Measurements from ENCODE around the gene SNX2. TPM values are rescaled to one million over a fixed set of nuclear protein-coding genes. Genes with fewer than 3 reads are reported as not detected.

The SNX2 gene
- total and polyA plus RNA-seq, 5 donors from 2014 or later = 65.3 to 124 (median 100) TPM

- H3K9me3 ChIP-seq (ENCODE audit: control insufficient read depth in 2 of 2, low read length in 2 of 2) = no peaks in the 10 kb centered on the region
- H3K27me3 ChIP-seq (ENCODE audit: control insufficient read depth, insufficient read depth, low read length) = no peaks in the 10 kb centered on the region
- H3K27me3 Mint-ChIP-seq = no peaks in the 10 kb centered on the region
- peak overlapping the region; percentile 4 for H3K4me3 ChIP-seq (ENCODE audit: low read depth, low read length)
- no peak overlapping the region for H3K27ac Mint-ChIP-seq
- no peak overlapping the region for H3K4me3 Mint-ChIP-seq
- no peak overlapping the region for H3K27ac ChIP-seq (ENCODE audit: insufficient read depth, low read length, poor library complexity, severe bottlenecking)
- peaks cover 10 to 14% (median 12%) of the 10 kb centered on the region in 4 donors for H3K4me1 Mint-ChIP-seq
- peaks cover 8% of the 10 kb centered on the region for H3K4me1 ChIP-seq (ENCODE audit: control insufficient read depth, insufficient read depth, low read length, poor library complexity, severe bottlenecking)
- no peaks in the 10 kb centered on the region for H3K36me3 Mint-ChIP-seq
- H3K9me3 Mint-ChIP-seq = peaks cover 0 to 10% (median 0%) of the 10 kb centered on the region in 7 donors
- DNase-seq = no peak
- ATAC-seq (ENCODE audit: low read depth in 2 of 2) = no peak
- peaks cover 3% of the 10 kb centered on the region for H3K36me3 ChIP-seq (ENCODE audit: control insufficient read depth, insufficient read depth, low read length)
These were observed 88.8 kb downstream of the SNX2 start for GRCh38 chr5:122863721-122864120.

- peak; percentile 3 to 42 (median 26) for DNase-seq
- no peaks in the 10 kb centered on the region for H3K27me3 Mint-ChIP-seq
These were observed 89.5 kb downstream of the SNX2 start for GRCh38 chr5:122864400-122864799.

GRCh38 chr5:122864842-122865241, 90.0 kb downstream of the SNX2 start:
- H3K9me3 ChIP-seq (ENCODE audit: control insufficient read depth in 2 of 2, low read length in 2 of 2) = no peaks in the 10 kb centered on the region
- Mint-ChIP-seq H3K4me1 (peaks cover 10 to 16% (median 12%) of the 10 kb centered on the region in 4 donors), H3K27ac (peak overlapping the region in 2 of 3 donors; percentile 3 to 37), H3K27me3 (no peaks in the 10 kb centered on the region), H3K4me3 (peak overlapping the region; percentile 1 to 48 (median 20)), H3K36me3 (no peaks in the 10 kb centered on the region), H3K9me3 (peaks cover 0 to 10% (median 0%) of the 10 kb centered on the region in 7 donors)
- peak overlapping the region; percentile 30 for H3K27ac ChIP-seq (ENCODE audit: insufficient read depth, low read length, poor library complexity, severe bottlenecking)
- H3K4me1 ChIP-seq (ENCODE audit: control insufficient read depth, insufficient read depth, low read length, poor library complexity, severe bottlenecking) = peaks cover 8% of the 10 kb centered on the region
- ATAC-seq (ENCODE audit: low read depth in 2 of 2) (no peak), DNase-seq (no peak)
- H3K27me3 ChIP-seq (ENCODE audit: control insufficient read depth, insufficient read depth, low read length) = no peaks in the 10 kb centered on the region
- H3K4me3 ChIP-seq (ENCODE audit: low read depth, low read length) = no peak overlapping the region
- peaks cover 3% of the 10 kb centered on the region for H3K36me3 ChIP-seq (ENCODE audit: control insufficient read depth, insufficient read depth, low read length)

More at GRCh38 chr5:122864400-122864799, 89.5 kb downstream of the SNX2 start:
- Histone ChIP-seq H3K9me3 (ENCODE audit: control insufficient read depth in 2 of 2, low read length in 2 of 2) (no peaks in the 10 kb centered on the region), H3K27ac (ENCODE audit: insufficient read depth, low read length, poor library complexity, severe bottlenecking) (peak overlapping the region; percentile 30), H3K36me3 (ENCODE audit: control insufficient read depth, insufficient read depth, low read length) (peaks cover 3% of the 10 kb centered on the region), H3K4me1 (ENCODE audit: control insufficient read depth, insufficient read depth, low read length, poor library complexity, severe bottlenecking) (peaks cover 8% of the 10 kb centered on the region), H3K4me3 (ENCODE audit: low read depth, low read length) (peak overlapping the region; percentile 4), H3K27me3 (ENCODE audit: control insufficient read depth, insufficient read depth, low read length) (no peaks in the 10 kb centered on the region)
- peaks cover 10 to 14% (median 12%) of the 10 kb centered on the region in 4 donors for H3K4me1 Mint-ChIP-seq
- peak overlapping the region in 2 of 3 donors; percentile 3 to 37 for H3K27ac Mint-ChIP-seq
- peak in 1 of 2 donors; percentile 40 for ATAC-seq (ENCODE audit: low read depth in 2 of 2)
- H3K9me3 Mint-ChIP-seq = peaks cover 0 to 10% (median 0%) of the 10 kb centered on the region in 7 donors
- peak overlapping the region; percentile 1 to 48 (median 20) for H3K4me3 Mint-ChIP-seq
- H3K36me3 Mint-ChIP-seq = no peaks in the 10 kb centered on the region

GRCh38 chr5:122870219-122870856, 95.5 kb downstream of the SNX2 start:
- no peak for ATAC-seq (ENCODE audit: low read depth in 2 of 2)
- no peak overlapping the region for H3K4me3 Mint-ChIP-seq
- H3K4me1 Mint-ChIP-seq = peaks cover 0 to 5% (median 2%) of the 10 kb centered on the region in 4 donors
- no peak for DNase-seq
- no peaks in the 10 kb centered on the region for H3K9me3 ChIP-seq (ENCODE audit: control insufficient read depth in 2 of 2, low read length in 2 of 2)
- H3K9me3 Mint-ChIP-seq = peaks cover 0 to 2% (median 0%) of the 10 kb centered on the region in 7 donors
- H3K36me3 Mint-ChIP-seq = no peaks in the 10 kb centered on the region
- H3K4me3 ChIP-seq (ENCODE audit: low read depth, low read length) = no peak overlapping the region
- no peaks in the 10 kb centered on the region for H3K4me1 ChIP-seq (ENCODE audit: control insufficient read depth, insufficient read depth, low read length, poor library complexity, severe bottlenecking)
- no peak overlapping the region for H3K27ac ChIP-seq (ENCODE audit: insufficient read depth, low read length, poor library complexity, severe bottlenecking)
- H3K27me3 ChIP-seq (ENCODE audit: control insufficient read depth, insufficient read depth, low read length) = no peaks in the 10 kb centered on the region
- peak overlapping the region in 1 of 3 donors; percentile 16 for H3K27ac Mint-ChIP-seq
- no peaks in the 10 kb centered on the region for H3K27me3 Mint-ChIP-seq
- H3K36me3 ChIP-seq (ENCODE audit: control insufficient read depth, insufficient read depth, low read length) = peaks cover 3% of the 10 kb centered on the region

GRCh38 chr5:122871661-122872060, 96.8 kb downstream of the SNX2 start:
- Histone ChIP-seq H3K27ac (ENCODE audit: insufficient read depth, low read length, poor library complexity, severe bottlenecking) (no peak overlapping the region), H3K4me1 (ENCODE audit: control insufficient read depth, insufficient read depth, low read length, poor library complexity, severe bottlenecking) (no peaks in the 10 kb centered on the region), H3K27me3 (ENCODE audit: control insufficient read depth, insufficient read depth, low read length) (no peaks in the 10 kb centered on the region), H3K9me3 (ENCODE audit: control insufficient read depth in 2 of 2, low read length in 2 of 2) (no peaks in the 10 kb centered on the region), H3K4me3 (ENCODE audit: low read depth, low read length) (no peak overlapping the region), H3K36me3 (ENCODE audit: control insufficient read depth, insufficient read depth, low read length) (peaks cover 2% of the 10 kb centered on the region)
- DNase-seq (no peak), ATAC-seq (ENCODE audit: low read depth in 2 of 2) (no peak)
- Mint-ChIP-seq H3K36me3 (peaks cover 1% of the 10 kb centered on the region), H3K4me3 (no peak overlapping the region), H3K27me3 (no peaks in the 10 kb centered on the region), H3K4me1 (peaks cover 0 to 7% (median 2%) of the 10 kb centered on the region in 4 donors), H3K9me3 (peaks cover 0 to 2% (median 0%) of the 10 kb centered on the region in 7 donors), H3K27ac (no peak overlapping the region)

GRCh38 chr5:122874179-122874875, 99.4 kb downstream of the SNX2 start:
- Mint-ChIP-seq H3K27me3 (no peaks in the 10 kb centered on the region), H3K4me3 (no peak overlapping the region), H3K4me1 (peaks cover 0 to 23% (median 5%) of the 10 kb centered on the region in 4 donors), H3K9me3 (peaks cover 0 to 2% (median 0%) of the 10 kb centered on the region in 7 donors), H3K36me3 (peaks cover 6% of the 10 kb centered on the region), H3K27ac (no peak overlapping the region)
- H3K4me3 ChIP-seq (ENCODE audit: low read depth, low read length) = no peak overlapping the region
- no peak for ATAC-seq (ENCODE audit: low read depth in 2 of 2)
- no peaks in the 10 kb centered on the region for H3K4me1 ChIP-seq (ENCODE audit: control insufficient read depth, insufficient read depth, low read length, poor library complexity, severe bottlenecking)
- H3K9me3 ChIP-seq (ENCODE audit: control insufficient read depth in 2 of 2, low read length in 2 of 2) = no peaks in the 10 kb centered on the region
- H3K36me3 ChIP-seq (ENCODE audit: control insufficient read depth, insufficient read depth, low read length) = no peaks in the 10 kb centered on the region
- H3K27me3 ChIP-seq (ENCODE audit: control insufficient read depth, insufficient read depth, low read length) = no peaks in the 10 kb centered on the region
- DNase-seq = no peak
- H3K27ac ChIP-seq (ENCODE audit: insufficient read depth, low read length, poor library complexity, severe bottlenecking) = no peak overlapping the region

- DNase-seq (no peak), ATAC-seq (ENCODE audit: low read depth in 2 of 2) (no peak)
- no peak overlapping the region for H3K27ac Mint-ChIP-seq
These were observed 102.6 kb downstream of the SNX2 start for GRCh38 chr5:122877518-122877917.

More at GRCh38 chr5:122877518-122877917, 102.6 kb downstream of the SNX2 start:
- no peak overlapping the region for H3K4me3 Mint-ChIP-seq
- H3K4me1 ChIP-seq (ENCODE audit: control insufficient read depth, insufficient read depth, low read length, poor library complexity, severe bottlenecking) = no peaks in the 10 kb centered on the region
- no peak overlapping the region for H3K27ac ChIP-seq (ENCODE audit: insufficient read depth, low read length, poor library complexity, severe bottlenecking)
- peaks cover 6% of the 10 kb centered on the region for H3K36me3 Mint-ChIP-seq
- H3K27me3 Mint-ChIP-seq = no peaks in the 10 kb centered on the region
- H3K9me3 Mint-ChIP-seq = peaks cover 0 to 2% (median 0%) of the 10 kb centered on the region in 7 donors
- H3K4me1 Mint-ChIP-seq = peaks cover 1 to 18% (median 5%) of the 10 kb centered on the region in 4 donors
- no peaks in the 10 kb centered on the region for H3K9me3 ChIP-seq (ENCODE audit: control insufficient read depth in 2 of 2, low read length in 2 of 2)
- no peaks in the 10 kb centered on the region for H3K27me3 ChIP-seq (ENCODE audit: control insufficient read depth, insufficient read depth, low read length)
- no peaks in the 10 kb centered on the region for H3K36me3 ChIP-seq (ENCODE audit: control insufficient read depth, insufficient read depth, low read length)
- no peak overlapping the region for H3K4me3 ChIP-seq (ENCODE audit: low read depth, low read length)
